ENCODE data around the gene NKIRAS2.
A peak's percentile ranks its signal among the peaks of the same experiment; 100 is the strongest.

NKIRAS2 gene

DNA sequence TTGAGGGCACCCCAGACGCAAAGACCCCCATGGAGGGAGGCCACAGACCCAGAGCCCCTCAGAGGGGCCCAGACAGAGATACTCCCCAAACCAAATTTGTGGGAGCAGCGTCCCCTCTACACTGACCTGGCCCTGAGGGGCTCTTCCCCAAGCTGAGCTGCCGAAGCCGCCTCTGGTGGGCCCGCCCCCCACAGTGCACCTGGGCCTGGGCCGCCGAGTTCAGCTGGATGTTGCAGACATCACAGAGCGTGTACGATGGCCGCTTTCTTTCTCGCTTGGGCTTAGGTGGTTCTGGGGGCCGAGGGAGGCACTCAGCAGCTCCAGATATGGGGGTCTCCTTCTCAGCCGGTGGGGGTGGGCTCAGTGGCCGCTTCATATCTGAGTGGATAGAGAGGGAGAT is 42.8 kb downstream of the NKIRAS2 start:
- CTCF ChIA-PET = interaction anchor here (0.9 to 2.1 kb wide), 6 partner anchors 13 to 55 kb away, joined by 3 to 6 read pairs (median 4); partner anchors contain the start of gene NKIRAS2
- 0 out of 2 replicates have a peak, but pooled peaks have one; percentile 24 for TF ChIP-seq GLIS2 (tag by site-specific recombination; IDR thresholded peaks at IDR 0.05)
- TF ChIP-seq ZNF202 (tag by site-specific recombination; IDR thresholded peaks at IDR 0.05; ENCODE audit: borderline replicate concordance) = no peak
- no peak for TF ChIP-seq KLF16 (tag by site-specific recombination; IDR thresholded peaks at IDR 0.05)
- H3K4me1 ChIP-seq (ENCODE audit: control insufficient read depth, insufficient read depth, low read length) = no peaks in the 10 kb centered on the region
- no peak overlapping the region for H3K27ac ChIP-seq (ENCODE audit: extremely low read depth, low read depth, low read length)
- POLR2A ChIA-PET = interaction anchor here (1.1 kb wide), 1 partner anchor 97 kb away, joined by 3 read pairs; no protein-coding TSS in a partner anchor
- H3K4me3 ChIP-seq (ENCODE audit: low read depth, low read length) = no peak overlapping the region
- H3K36me3 ChIP-seq (ENCODE audit: control insufficient read depth in 2 of 2, insufficient read depth in 1 of 2, low read length in 2 of 2) = no peaks in the 10 kb centered on the region
- H3K9me3 ChIP-seq (ENCODE audit: control insufficient read depth, insufficient read depth, low read depth, low read length) = no peaks in the 10 kb centered on the region

DNA sequence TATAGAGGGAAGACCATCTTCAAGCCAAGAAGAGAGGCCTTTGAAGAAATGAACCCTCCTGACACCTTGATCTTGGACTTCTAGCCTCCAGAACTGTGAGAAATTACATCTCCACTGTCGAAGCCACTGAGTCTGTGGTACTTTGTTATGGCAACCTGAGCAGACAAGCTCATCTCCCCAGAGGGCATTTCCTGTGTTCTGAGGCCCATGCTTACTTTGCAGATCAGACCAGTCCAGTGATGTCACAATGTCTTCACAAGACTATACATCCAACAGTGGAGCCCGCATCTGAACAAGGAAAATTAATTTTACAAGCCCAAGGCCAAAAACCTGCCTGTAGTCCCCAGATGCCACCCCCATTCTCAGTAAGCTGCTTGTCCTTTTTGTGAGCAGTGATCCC is 45.3 kb downstream of the NKIRAS2 start:
- Histone ChIP-seq H3K9me3 (ENCODE audit: control insufficient read depth, insufficient read depth, low read depth, low read length) (no peaks in the 10 kb centered on the region), H3K4me3 (ENCODE audit: low read depth, low read length) (no peak overlapping the region), H3K36me3 (ENCODE audit: control insufficient read depth in 2 of 2, insufficient read depth in 1 of 2, low read length in 2 of 2) (no peaks in the 10 kb centered on the region), H3K4me1 (ENCODE audit: control insufficient read depth, insufficient read depth, low read length) (no peaks in the 10 kb centered on the region), H3K27ac (ENCODE audit: extremely low read depth, low read depth, low read length) (no peak overlapping the region)
- CTCF ChIA-PET = interaction anchor here (0.7 to 5.3 kb wide), 14 partner anchors 8 to 54 kb away, joined by 3 to 132 read pairs (median 10); partner anchors contain the start of genes KAT2A, NKIRAS2 and ZNF385C
- TF ChIP-seq, protein P1, sequence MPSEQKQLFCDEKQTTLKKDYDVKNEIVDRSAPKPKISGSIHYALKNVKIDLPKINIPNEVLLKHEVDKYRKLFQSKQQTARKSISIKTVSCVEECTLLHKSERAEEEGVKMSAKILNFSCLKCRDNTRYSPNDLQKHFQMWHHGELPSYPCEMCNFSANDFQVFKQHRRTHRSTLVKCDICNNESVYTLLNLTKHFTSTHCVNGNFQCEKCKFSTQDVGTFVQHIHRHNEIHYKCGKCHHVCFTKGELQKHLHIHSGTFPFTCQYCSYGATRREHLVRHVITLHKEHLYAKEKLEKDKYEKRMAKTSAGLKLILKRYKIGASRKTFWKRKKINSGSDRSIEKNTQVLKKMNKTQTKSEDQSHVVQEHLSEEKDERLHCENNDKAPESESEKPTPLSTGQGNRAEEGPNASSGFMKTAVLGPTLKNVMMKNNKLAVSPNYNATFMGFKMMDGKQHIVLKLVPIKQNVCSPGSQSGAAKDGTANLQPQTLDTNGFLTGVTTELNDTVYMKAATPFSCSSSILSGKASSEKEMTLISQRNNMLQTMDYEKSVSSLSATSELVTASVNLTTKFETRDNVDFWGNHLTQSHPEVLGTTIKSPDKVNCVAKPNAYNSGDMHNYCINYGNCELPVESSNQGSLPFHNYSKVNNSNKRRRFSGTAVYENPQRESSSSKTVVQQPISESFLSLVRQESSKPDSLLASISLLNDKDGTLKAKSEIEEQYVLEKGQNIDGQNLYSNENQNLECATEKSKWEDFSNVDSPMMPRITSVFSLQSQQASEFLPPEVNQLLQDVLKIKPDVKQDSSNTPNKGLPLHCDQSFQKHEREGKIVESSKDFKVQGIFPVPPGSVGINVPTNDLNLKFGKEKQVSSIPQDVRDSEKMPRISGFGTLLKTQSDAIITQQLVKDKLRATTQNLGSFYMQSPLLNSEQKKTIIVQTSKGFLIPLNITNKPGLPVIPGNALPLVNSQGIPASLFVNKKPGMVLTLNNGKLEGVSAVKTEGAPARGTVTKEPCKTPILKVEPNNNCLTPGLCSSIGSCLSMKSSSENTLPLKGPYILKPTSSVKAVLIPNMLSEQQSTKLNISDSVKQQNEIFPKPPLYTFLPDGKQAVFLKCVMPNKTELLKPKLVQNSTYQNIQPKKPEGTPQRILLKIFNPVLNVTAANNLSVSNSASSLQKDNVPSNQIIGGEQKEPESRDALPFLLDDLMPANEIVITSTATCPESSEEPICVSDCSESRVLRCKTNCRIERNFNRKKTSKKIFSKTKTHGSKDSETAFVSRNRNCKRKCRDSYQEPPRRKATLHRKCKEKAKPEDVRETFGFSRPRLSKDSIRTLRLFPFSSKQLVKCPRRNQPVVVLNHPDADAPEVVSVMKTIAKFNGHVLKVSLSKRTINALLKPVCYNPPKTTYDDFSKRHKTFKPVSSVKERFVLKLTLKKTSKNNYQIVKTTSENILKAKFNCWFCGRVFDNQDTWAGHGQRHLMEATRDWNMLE (tag by site-specific recombination; conservative IDR thresholded peaks at IDR 0.05; ENCODE audit: low read depth) = no peak
- TF ChIP-seq ZNF132 (tag by site-specific recombination; IDR thresholded peaks at IDR 0.05; ENCODE audit: borderline replicate concordance) (no peak), ZNF596 (tag by site-specific recombination; IDR thresholded peaks at IDR 0.05) (no peak), ZNF157 (tag by site-specific recombination; IDR thresholded peaks at IDR 0.05) (no peak), ZNF394 (tag by site-specific recombination; IDR thresholded peaks at IDR 0.05; ENCODE audit: borderline replicate concordance) (no peak), OVOL3 (tag by site-specific recombination; IDR thresholded peaks at IDR 0.05) (no peak), BCL11B (tag by site-specific recombination; IDR thresholded peaks at IDR 0.05; ENCODE audit: low read depth) (no peak), ZSCAN30 (tag by site-specific recombination; IDR thresholded peaks at IDR 0.05) (no peak), OSR2 (tag by site-specific recombination; IDR thresholded peaks at IDR 0.05) (no peak)
- TF ChIP-seq, protein P2, sequence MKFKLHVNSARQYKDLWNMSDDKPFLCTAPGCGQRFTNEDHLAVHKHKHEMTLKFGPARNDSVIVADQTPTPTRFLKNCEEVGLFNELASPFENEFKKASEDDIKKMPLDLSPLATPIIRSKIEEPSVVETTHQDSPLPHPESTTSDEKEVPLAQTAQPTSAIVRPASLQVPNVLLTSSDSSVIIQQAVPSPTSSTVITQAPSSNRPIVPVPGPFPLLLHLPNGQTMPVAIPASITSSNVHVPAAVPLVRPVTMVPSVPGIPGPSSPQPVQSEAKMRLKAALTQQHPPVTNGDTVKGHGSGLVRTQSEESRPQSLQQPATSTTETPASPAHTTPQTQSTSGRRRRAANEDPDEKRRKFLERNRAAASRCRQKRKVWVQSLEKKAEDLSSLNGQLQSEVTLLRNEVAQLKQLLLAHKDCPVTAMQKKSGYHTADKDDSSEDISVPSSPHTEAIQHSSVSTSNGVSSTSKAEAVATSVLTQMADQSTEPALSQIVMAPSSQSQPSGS (tag by site-specific recombination; IDR thresholded peaks at IDR 0.05; ENCODE audit: low read depth) = no peak
- POLR2A ChIA-PET = interaction anchor here (0.7 to 1.3 kb wide), 3 partner anchors 10 to 33 kb away, joined by 3 to 5 read pairs (median 3); partner anchors contain the start of gene ZNF385C

DNA sequence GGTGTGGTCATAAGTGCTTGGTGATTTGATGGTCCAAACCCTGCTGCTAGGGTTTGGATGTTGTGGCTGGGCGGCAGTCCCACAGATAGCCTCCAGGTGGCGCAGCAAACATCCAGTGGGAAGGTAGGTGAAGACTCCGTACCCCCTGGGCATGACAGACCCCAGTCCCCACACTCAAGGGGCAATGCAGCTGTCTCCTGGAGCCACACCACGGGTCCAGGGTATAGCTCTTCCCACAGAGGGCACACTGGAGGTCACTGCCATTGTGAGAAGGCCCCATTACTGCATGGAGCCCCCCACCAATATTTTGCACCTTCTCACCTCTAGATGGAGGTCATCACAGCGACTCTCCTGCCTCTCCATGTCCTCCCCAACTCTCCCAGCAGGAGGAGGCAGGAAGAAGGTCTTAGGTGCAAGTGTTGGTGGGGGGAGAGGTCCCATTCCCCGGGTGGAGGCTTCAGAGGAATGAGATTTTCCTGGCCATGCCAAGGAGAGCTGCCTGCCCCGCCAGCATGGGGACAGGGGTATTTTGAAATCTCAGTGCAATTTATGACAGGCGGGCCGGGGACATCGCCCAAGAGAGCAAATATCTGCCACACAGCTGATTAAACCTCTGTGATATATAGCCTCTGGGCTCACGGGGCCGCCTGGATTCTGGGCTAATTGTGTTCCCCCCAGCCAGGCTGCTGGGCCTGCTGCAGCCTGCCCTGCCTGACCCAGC is 47.6 kb downstream of the NKIRAS2 start:
- POLR2A ChIA-PET = interaction anchor here (0.6 to 0.8 kb wide), 2 partner anchors 34 to 563 kb away, joined by 4 to 5 read pairs; no protein-coding TSS in a partner anchor
- Histone ChIP-seq H3K27ac (ENCODE audit: extremely low read depth, low read depth, low read length) (no peak overlapping the region), H3K4me3 (ENCODE audit: low read depth, low read length) (no peak overlapping the region), H3K4me1 (ENCODE audit: control insufficient read depth, insufficient read depth, low read length) (no peaks in the 10 kb centered on the region), H3K36me3 (ENCODE audit: control insufficient read depth in 2 of 2, insufficient read depth in 1 of 2, low read length in 2 of 2) (no peaks in the 10 kb centered on the region), H3K9me3 (ENCODE audit: control insufficient read depth, insufficient read depth, low read depth, low read length) (no peaks in the 10 kb centered on the region)
- CTCF ChIA-PET = interaction anchor here (0.6 to 5.3 kb wide), 43 partner anchors 8 to 1821 kb away, joined by 3 to 132 read pairs (median 5); partner anchors contain the start of genes DHX58, DNAJC7, KAT2A and NKIRAS2
- TF ChIP-seq ZNF19 (tag by site-specific recombination; IDR thresholded peaks at IDR 0.05; ENCODE audit: low read depth) (no peak), ZIC2 (tag by site-specific recombination; IDR thresholded peaks at IDR 0.05) (peak; percentile 34; the same call in 1 of the 2 replicates), GLIS1 (tag by site-specific recombination; IDR thresholded peaks at IDR 0.05) (peak; percentile 46), KLF1 (tag by site-specific recombination; IDR thresholded peaks at IDR 0.05) (peak; percentile 97), ZNF221 (tag by site-specific recombination; IDR thresholded peaks at IDR 0.05; ENCODE audit: borderline replicate concordance) (no peak), KLF8 (tag by site-specific recombination; IDR thresholded peaks at IDR 0.05) (no peak), ZNF664 (tag by site-specific recombination; IDR thresholded peaks at IDR 0.05) (no peak)
- TF ChIP-seq, protein P3, sequence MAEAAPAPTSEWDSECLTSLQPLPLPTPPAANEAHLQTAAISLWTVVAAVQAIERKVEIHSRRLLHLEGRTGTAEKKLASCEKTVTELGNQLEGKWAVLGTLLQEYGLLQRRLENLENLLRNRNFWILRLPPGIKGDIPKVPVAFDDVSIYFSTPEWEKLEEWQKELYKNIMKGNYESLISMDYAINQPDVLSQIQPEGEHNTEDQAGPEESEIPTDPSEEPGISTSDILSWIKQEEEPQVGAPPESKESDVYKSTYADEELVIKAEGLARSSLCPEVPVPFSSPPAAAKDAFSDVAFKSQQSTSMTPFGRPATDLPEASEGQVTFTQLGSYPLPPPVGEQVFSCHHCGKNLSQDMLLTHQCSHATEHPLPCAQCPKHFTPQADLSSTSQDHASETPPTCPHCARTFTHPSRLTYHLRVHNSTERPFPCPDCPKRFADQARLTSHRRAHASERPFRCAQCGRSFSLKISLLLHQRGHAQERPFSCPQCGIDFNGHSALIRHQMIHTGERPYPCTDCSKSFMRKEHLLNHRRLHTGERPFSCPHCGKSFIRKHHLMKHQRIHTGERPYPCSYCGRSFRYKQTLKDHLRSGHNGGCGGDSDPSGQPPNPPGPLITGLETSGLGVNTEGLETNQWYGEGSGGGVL (tag by site-specific recombination; IDR thresholded peaks at IDR 0.05) = peak; percentile 60

Measured in HEK293 (cell line).